HEK293 (cell line): ENCODE data around the gene TMEM158.

Source experiments
- CTCF ChIA-PET: fragments of 350-600 bp; formaldehyde crosslinking; extraction: SDS; loops from one replicate; lab custom pipeline; 2021; ENCODE audit warnings: antibody characterized with exemption; lab: Yijun Ruan, JAX
- POLR2A ChIA-PET: fragments of 300-600 bp; formaldehyde crosslinking; extraction: SDS; loops from one replicate; lab custom pipeline; 2020; ENCODE audit warnings: antibody characterized with exemption, inconsistent platforms; lab: Yijun Ruan, JAX
- H3K27ac ChIP-seq: fragments of 200-500 bp; sonication (Bioruptor generic); 2 replicates; pipeline ENCODE4 v1.5.1; 2014; ENCODE audit warnings: low read depth, low read length, control low read depth, inconsistent platforms; ENCODE audit errors: extremely low read depth
- H3K36me3 ChIP-seq, 2 experiments: fragments of 200-500 bp in 1 of 2; sonication (Bioruptor generic) in 1 of 2; 1 replicate in 1 of 2; 2 replicates in 1 of 2; pipeline ENCODE4 v1.5.1; 2014 to 2017; ENCODE audit warnings: inconsistent platforms in 2 of 2, low read length in 2 of 2; ENCODE audit not compliant: control insufficient read depth in 2 of 2, insufficient read depth in 1 of 2
- H3K4me1 ChIP-seq: fragments of 200-500 bp; sonication (Bioruptor generic); 2 replicates; pipeline ENCODE4 v1.5.1; 2014; ENCODE audit warnings: mild to moderate bottlenecking, low read length, inconsistent platforms; ENCODE audit not compliant: control insufficient read depth, insufficient read depth
- H3K4me3 ChIP-seq: 2 replicates; pipeline ENCODE4 v1.5.1; 2011; ENCODE audit warnings: low read depth, mild to moderate bottlenecking, control low read depth, low read length, moderate library complexity
- H3K9me3 ChIP-seq: fragments of 200-500 bp; sonication (Bioruptor generic); 2 replicates; pipeline ENCODE4 v1.5.1; 2014; ENCODE audit warnings: low read depth, low read length, inconsistent platforms; ENCODE audit not compliant: control insufficient read depth, insufficient read depth
- BCL11B ChIP-seq: fragments of 450-650 bp; formaldehyde crosslinking; IDR thresholded peaks from 2 replicates; pipeline ENCODE4 v1.5.1; 2016; ENCODE audit warnings: low read depth, missing biosample characterization, missing genetic modification characterization
- GLIS2 ChIP-seq: fragments of 450-650 bp; formaldehyde crosslinking; IDR thresholded peaks from 2 replicates; pipeline ENCODE4 v1.5.1; 2016; ENCODE audit warnings: missing biosample characterization, missing genetic modification characterization
- KLF1 ChIP-seq: fragments of 450-650 bp; formaldehyde crosslinking; IDR thresholded peaks from 2 replicates; pipeline ENCODE4 v1.5.1; 2016; ENCODE audit warnings: missing biosample characterization, missing genetic modification characterization
- MEIS1 ChIP-seq: sonication (generic); formaldehyde crosslinking; IDR thresholded peaks from 2 replicates; pipeline ENCODE4 v1.8.1; 2022; ENCODE audit warnings: missing genetic modification reagents, mild to moderate bottlenecking, borderline replicate concordance
- SCRT2 ChIP-seq: fragments of 450-650 bp; formaldehyde crosslinking; IDR thresholded peaks from 2 replicates; pipeline ENCODE4 v1.5.1; 2016; ENCODE audit warnings: missing biosample characterization, missing genetic modification characterization
- TCF7L2 ChIP-seq: IDR thresholded peaks from 2 replicates; pipeline ENCODE4 v1.6.1; 2011; ENCODE audit warnings: low read depth, mild to moderate bottlenecking, inconsistent platforms, low read length, moderate library complexity, borderline replicate concordance
- ZFP37 ChIP-seq: fragments of 450-650 bp; formaldehyde crosslinking; IDR thresholded peaks from 2 replicates; pipeline ENCODE4 v1.5.1; 2016; ENCODE audit warnings: missing biosample characterization, missing genetic modification characterization
- ZNF138 ChIP-seq: fragments of 450-650 bp; formaldehyde crosslinking; IDR thresholded peaks from 2 replicates; pipeline ENCODE4 v1.5.1; 2016; ENCODE audit warnings: missing biosample characterization, missing genetic modification characterization, borderline replicate concordance
- ZNF311 ChIP-seq: fragments of 450-650 bp; formaldehyde crosslinking; IDR thresholded peaks from 2 replicates; pipeline ENCODE4 v1.5.1; 2017; ENCODE audit warnings: missing biosample characterization, missing genetic modification characterization, borderline replicate concordance
- ZNF416 ChIP-seq: fragments of 450-650 bp; formaldehyde crosslinking; IDR thresholded peaks from 2 replicates; pipeline ENCODE4 v1.5.1; 2016; ENCODE audit warnings: missing biosample characterization, missing genetic modification characterization
- ZNF521 ChIP-seq: fragments of 450-650 bp; formaldehyde crosslinking; IDR thresholded peaks from 2 replicates; pipeline ENCODE4 v1.5.1; 2017; ENCODE audit warnings: missing biosample characterization, mild to moderate bottlenecking, missing genetic modification characterization
- ZNF621 ChIP-seq: fragments of 450-650 bp; formaldehyde crosslinking; IDR thresholded peaks from 2 replicates; pipeline ENCODE4 v1.5.1; 2017; ENCODE audit warnings: missing biosample characterization, missing genetic modification characterization
- ZNF629 ChIP-seq: fragments of 450-650 bp; formaldehyde crosslinking; IDR thresholded peaks from 2 replicates; pipeline ENCODE4 v1.5.1; 2017; ENCODE audit warnings: missing biosample characterization, missing genetic modification characterization
- TF ChIP-seq, protein P1 (sequence below): fragments of 450-650 bp; formaldehyde crosslinking; IDR thresholded peaks from 2 replicates; pipeline ENCODE4 v1.5.1; 2016; ENCODE audit warnings: missing biosample characterization, missing genetic modification characterization
- TF ChIP-seq, protein P2 (sequence below): fragments of 450-650 bp; formaldehyde crosslinking; IDR thresholded peaks from 2 replicates; pipeline ENCODE4 v1.5.1; 2016; ENCODE audit warnings: missing biosample characterization, missing genetic modification characterization

The TMEM158 gene

DNA sequence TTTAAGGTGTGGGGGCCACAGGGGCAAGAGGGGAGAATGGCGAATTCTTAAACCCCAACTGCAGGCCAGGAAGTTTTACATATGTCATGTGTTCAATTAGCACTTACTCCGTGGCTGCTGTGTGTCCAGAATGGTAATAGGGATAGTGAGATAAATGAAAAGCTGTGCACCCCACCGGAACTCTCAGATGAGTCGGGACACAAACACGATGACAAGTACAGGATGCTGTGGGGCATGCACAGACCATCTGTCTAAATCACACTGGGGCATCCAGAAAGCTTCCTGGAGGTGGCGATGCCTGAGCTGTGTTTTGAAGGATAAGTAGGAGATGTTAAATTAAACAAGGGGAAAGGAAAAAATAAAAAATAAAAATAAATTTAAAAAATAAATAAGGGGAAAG, 18.3 kb upstream of the TMEM158 start:
- TF ChIP-seq BCL11B (tag by site-specific recombination) (no peak), ZNF521 (tag by site-specific recombination) (no peak)
- no peak overlapping the region for H3K4me3 ChIP-seq
- no peaks in the 10 kb centered on the region for H3K4me1 ChIP-seq
- H3K9me3 ChIP-seq, result no peaks in the 10 kb centered on the region
- ChIA-PET CTCF (no interaction called here), POLR2A (no interaction called here)
- no peak overlapping the region for H3K27ac ChIP-seq
- H3K36me3 ChIP-seq, result no peaks in the 10 kb centered on the region

DNA sequence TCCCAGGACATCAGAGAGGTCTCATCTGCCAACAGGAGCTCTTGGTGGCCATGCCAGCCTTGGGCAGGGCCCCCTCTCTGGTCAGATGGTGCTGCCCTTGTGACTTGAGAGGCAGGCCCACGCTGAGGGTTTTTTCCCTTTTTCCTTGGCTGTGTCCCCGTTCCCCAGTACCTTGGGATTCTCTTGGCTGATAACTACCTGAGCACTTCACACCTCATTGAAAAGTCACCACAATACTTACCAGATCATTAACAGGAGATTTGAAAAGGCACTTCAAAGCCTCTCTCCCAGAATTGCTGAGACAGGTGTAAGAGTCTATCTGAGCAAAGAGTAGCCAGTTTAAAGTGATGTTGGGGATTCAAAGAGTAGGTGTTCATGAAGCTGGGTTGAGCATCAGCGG, 15.1 kb upstream of the TMEM158 start:
- no peak overlapping the region for H3K27ac ChIP-seq
- no peak for TF ChIP-seq ZFP37 (tag by site-specific recombination)
- TF ChIP-seq KLF1 (tag by site-specific recombination), result no peak
- no peak for TF ChIP-seq ZNF521 (tag by site-specific recombination)
- TF ChIP-seq ZNF311 (tag by site-specific recombination), result no peak
- TF ChIP-seq, protein P1, sequence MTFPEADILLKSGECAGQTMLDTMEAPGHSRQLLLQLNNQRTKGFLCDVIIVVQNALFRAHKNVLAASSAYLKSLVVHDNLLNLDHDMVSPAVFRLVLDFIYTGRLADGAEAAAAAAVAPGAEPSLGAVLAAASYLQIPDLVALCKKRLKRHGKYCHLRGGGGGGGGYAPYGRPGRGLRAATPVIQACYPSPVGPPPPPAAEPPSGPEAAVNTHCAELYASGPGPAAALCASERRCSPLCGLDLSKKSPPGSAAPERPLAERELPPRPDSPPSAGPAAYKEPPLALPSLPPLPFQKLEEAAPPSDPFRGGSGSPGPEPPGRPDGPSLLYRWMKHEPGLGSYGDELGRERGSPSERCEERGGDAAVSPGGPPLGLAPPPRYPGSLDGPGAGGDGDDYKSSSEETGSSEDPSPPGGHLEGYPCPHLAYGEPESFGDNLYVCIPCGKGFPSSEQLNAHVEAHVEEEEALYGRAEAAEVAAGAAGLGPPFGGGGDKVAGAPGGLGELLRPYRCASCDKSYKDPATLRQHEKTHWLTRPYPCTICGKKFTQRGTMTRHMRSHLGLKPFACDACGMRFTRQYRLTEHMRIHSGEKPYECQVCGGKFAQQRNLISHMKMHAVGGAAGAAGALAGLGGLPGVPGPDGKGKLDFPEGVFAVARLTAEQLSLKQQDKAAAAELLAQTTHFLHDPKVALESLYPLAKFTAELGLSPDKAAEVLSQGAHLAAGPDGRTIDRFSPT (tag by site-specific recombination), result no peak
- no peak for TF ChIP-seq TCF7L2
- TF ChIP-seq ZNF629 (tag by site-specific recombination), result no peak
- no peak for TF ChIP-seq SCRT2 (tag by site-specific recombination)
- no peak for TF ChIP-seq ZNF416
- ChIA-PET POLR2A (no interaction called here), CTCF (no interaction called here)
- no peaks in the 10 kb centered on the region for H3K36me3 ChIP-seq
- H3K4me3 ChIP-seq, result no peak overlapping the region
- no peaks in the 10 kb centered on the region for H3K9me3 ChIP-seq
- no peaks in the 10 kb centered on the region for H3K4me1 ChIP-seq

GRCh38 chr3:45240292-45240691, 14.2 kb upstream of the TMEM158 start:
- POLR2A ChIA-PET, result no interaction called here
- Histone ChIP-seq H3K4me3 (no peak overlapping the region), H3K27ac (no peak overlapping the region), H3K9me3 (no peaks in the 10 kb centered on the region), H3K4me1 (no peaks in the 10 kb centered on the region), H3K36me3 (no peaks in the 10 kb centered on the region)
- CTCF ChIA-PET, result no interaction called here
- no peak for TF ChIP-seq ZNF621 (tag by site-specific recombination)
- no peak for TF ChIP-seq GLIS2
- no peak for TF ChIP-seq ZNF138 (tag by site-specific recombination)
- TF ChIP-seq MEIS1, result no peak
- TF ChIP-seq, protein P2, sequence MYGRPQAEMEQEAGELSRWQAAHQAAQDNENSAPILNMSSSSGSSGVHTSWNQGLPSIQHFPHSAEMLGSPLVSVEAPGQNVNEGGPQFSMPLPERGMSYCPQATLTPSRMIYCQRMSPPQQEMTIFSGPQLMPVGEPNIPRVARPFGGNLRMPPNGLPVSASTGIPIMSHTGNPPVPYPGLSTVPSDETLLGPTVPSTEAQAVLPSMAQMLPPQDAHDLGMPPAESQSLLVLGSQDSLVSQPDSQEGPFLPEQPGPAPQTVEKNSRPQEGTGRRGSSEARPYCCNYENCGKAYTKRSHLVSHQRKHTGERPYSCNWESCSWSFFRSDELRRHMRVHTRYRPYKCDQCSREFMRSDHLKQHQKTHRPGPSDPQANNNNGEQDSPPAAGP (tag by site-specific recombination), result no peak
- TF ChIP-seq, protein P1 (tag by site-specific recombination), result no peak
